HG03039 (cell line): ENCODE measurements around the gene ZNF618.

Experiments
- ATAC-seq: cut with Tn5 transposase; IDR thresholded peaks from one replicate; pipeline ENCODE4 v1.9.1; 2021; ENCODE audit warnings: mild to moderate bottlenecking, moderate library complexity; ENCODE audit not compliant: unreplicated experiment

The ZNF618 gene

GRCh38 chr9:113876151-113876992 lies at the start of gene ZNF618:
Gene ZNF618 (plus strand): TSS chr9:113876309. CDS start chr9:113876381, 72 bp downstream.
- no peak for ATAC-seq

- no peak for ATAC-seq
Observed at GRCh38 chr9:113828221-113828620, 47.9 kb upstream of the ZNF618 start.

GRCh38 chr9:113837334-113837733 lies 38.8 kb upstream of the ZNF618 start:
- ATAC-seq: no peak

- ATAC-seq: no peak
Observed at GRCh38 chr9:113842086-113842485, 34.0 kb upstream of the ZNF618 start.

GRCh38 chr9:113844466-113844865 lies 31.6 kb upstream of the ZNF618 start:
- no peak for ATAC-seq

- ATAC-seq: no peak
Observed at GRCh38 chr9:113851359-113851758, 24.8 kb upstream of the ZNF618 start.

GRCh38 chr9:113851873-113852272 lies 24.2 kb upstream of the ZNF618 start:
- ATAC-seq: no peak

GRCh38 chr9:113853333-113853732 lies 22.8 kb upstream of the ZNF618 start:
- no peak for ATAC-seq

GRCh38 chr9:113854310-113854709 lies 21.8 kb upstream of the ZNF618 start:
- ATAC-seq: no peak

- ATAC-seq: no peak
Observed at GRCh38 chr9:113857875-113858274, 18.2 kb upstream of the ZNF618 start.

- no peak for ATAC-seq
Observed at GRCh38 chr9:113858282-113858681, 17.8 kb upstream of the ZNF618 start.

- no peak for ATAC-seq
Observed at GRCh38 chr9:113863345-113863744, 12.8 kb upstream of the ZNF618 start.

GRCh38 chr9:113868501-113868900 lies 7.6 kb upstream of the ZNF618 start:
- no peak for ATAC-seq

GRCh38 chr9:113872485-113873143 lies 3.5 kb upstream of the ZNF618 start:
- ATAC-seq: no peak

GRCh38 chr9:113873446-113873845 lies 2.7 kb upstream of the ZNF618 start:
- no peak for ATAC-seq

GRCh38 chr9:113873926-113874325 lies 2.2 kb upstream of the ZNF618 start:
- ATAC-seq: no peak

GRCh38 chr9:113875459-113876150 lies 504 bp upstream of the ZNF618 start:
- ATAC-seq: no peak

GRCh38 chr9:113876993-113877368 lies 872 bp downstream of the ZNF618 start:
- no peak for ATAC-seq

- ATAC-seq: no peak
Observed at GRCh38 chr9:113879318-113879717, 3.2 kb downstream of the ZNF618 start.

- ATAC-seq: no peak
Observed at GRCh38 chr9:113879911-113880310, 3.8 kb downstream of the ZNF618 start.

GRCh38 chr9:113882181-113882580 lies 6.1 kb downstream of the ZNF618 start:
- no peak for ATAC-seq
